Smooth muscle cell (in vitro differentiated cells): Measurements from ENCODE around the gene PTPRA. TPM values are rescaled to one million over a fixed set of nuclear protein-coding genes. Genes with fewer than 3 reads are reported as not detected.
A peak's percentile ranks its signal among the peaks of the same experiment; 100 is the strongest.

ENCODE experiments used
- DNase-seq: peaks from one replicate; lab custom pipeline; 2025; ENCODE audit not compliant: unreplicated experiment; lab: John Stamatoyannopoulos, UW
- H2AFZ ChIP-seq: fragments of 200-600 bp; sonication (generic); 2 replicates; pipeline ENCODE4 v1.6.0; 2016; ENCODE audit warnings: antibody characterized with exemption, low read depth, mild to moderate bottlenecking
- H3F3A ChIP-seq: fragments of 200-600 bp; sonication (generic); 2 replicates; pipeline ENCODE4 v1.6.0; 2017; ENCODE audit warnings: antibody characterized with exemption, low read depth
- H3K27ac ChIP-seq: fragments of 200-600 bp; sonication (generic); 2 replicates; pipeline ENCODE4 v1.5.1; 2016; ENCODE audit warnings: low read depth, mild to moderate bottlenecking
- H3K27me3 ChIP-seq: fragments of 200-600 bp; sonication (generic); 2 replicates; pipeline ENCODE4 v1.6.1; 2016; ENCODE audit warnings: low read depth, mild to moderate bottlenecking
- H3K36me3 ChIP-seq: fragments of 200-600 bp; sonication (generic); 2 replicates; pipeline ENCODE4 v1.5.1; 2016; ENCODE audit warnings: low read depth
- H3K4me1 ChIP-seq: fragments of 200-600 bp; sonication (generic); 2 replicates; pipeline ENCODE4 v1.5.1; 2016; ENCODE audit warnings: low read depth
- H3K4me2 ChIP-seq: fragments of 200-600 bp; sonication (generic); 2 replicates; pipeline ENCODE4 v1.6.0; 2016; ENCODE audit warnings: mild to moderate bottlenecking
- H3K4me3 ChIP-seq: fragments of 200-600 bp; sonication (generic); 2 replicates; pipeline ENCODE4 v1.5.1; 2016; ENCODE audit warnings: mild to moderate bottlenecking
- H3K79me2 ChIP-seq: fragments of 200-600 bp; sonication (generic); 2 replicates; pipeline ENCODE4 v1.6.0; 2016; ENCODE audit warnings: low read depth, mild to moderate bottlenecking
- H3K9ac ChIP-seq: fragments of 200-600 bp; sonication (generic); 2 replicates; pipeline ENCODE4 v1.6.0; 2016; ENCODE audit warnings: low read depth
- H3K9me3 ChIP-seq: fragments of 200-600 bp; sonication (generic); replicated peaks from 2 replicates; pipeline ENCODE4 v1.5.1; 2016; ENCODE audit warnings: low read depth
- H4K20me1 ChIP-seq: fragments of 200-600 bp; sonication (generic); 2 replicates; pipeline ENCODE4 v1.6.0; 2016; ENCODE audit warnings: low read depth
- CTCF ChIP-seq: fragments of 200-600 bp; sonication (generic); IDR thresholded peaks from 2 replicates; pipeline ENCODE4 v1.5.1; 2017; ENCODE audit warnings: borderline replicate concordance, mild to moderate bottlenecking, antibody characterized with exemption; ENCODE audit not compliant: insufficient read depth, poor library complexity, severe bottlenecking
- WGBS: methylation state at CpG from one replicate; pipeline ENCODE4 v1.1.7; 2016; ENCODE audit warnings: low lambda C conversion rate; 5-methylcytosine and 5-hydroxymethylcytosine counted together
- polyA plus RNA-seq: library from polyadenylated mRNA; unstranded; fragments of >200 nt; fragmentation: Nextera tagmentation; extraction: Ambion mirVana; gene quantifications from 2 replicates; pipeline ENCODE4 v1.2.1, GENCODE V29; 2016
- total RNA-seq: library from RNA; depleted of rRNA; stranded (reverse); fragments of >200 nt; gene quantifications from 2 replicates; pipeline ENCODE4 v1.2.3, GENCODE V29; 2014

PTPRA gene
- total and polyA plus RNA-seq, 2 experiments from 2014 or later, result 38.4 to 48.9 TPM

- H3K27ac ChIP-seq, result no peak overlapping the region
- H4K20me1 ChIP-seq, result no peaks in the 10 kb centered on the region
- no peaks in the 10 kb centered on the region for H3K9me3 ChIP-seq
- H3K4me2 ChIP-seq, result no peak overlapping the region
- H2AFZ ChIP-seq, result no peak overlapping the region
- H3K36me3 ChIP-seq, result no peaks in the 10 kb centered on the region
- H3F3A ChIP-seq, result peaks cover 10% of the 10 kb centered on the region
- peaks cover 9% of the 10 kb centered on the region for H3K4me1 ChIP-seq
- H3K4me3 ChIP-seq, result no peak overlapping the region
- no peak for DNase-seq
- H3K9ac ChIP-seq, result no peak overlapping the region
- peaks cover 8% of the 10 kb centered on the region for H3K79me2 ChIP-seq
- no peaks in the 10 kb centered on the region for H3K27me3 ChIP-seq
- 94% methylated on average over 6 of the region's 6 CpGs for WGBS
- TF ChIP-seq CTCF, result no peak
Observed at GRCh38 chr20:2837221-2837960, 35.9 kb upstream of the PTPRA start.

- 98% methylated on average over 19 of the region's 19 CpGs for WGBS
- no peak for TF ChIP-seq CTCF
- Histone ChIP-seq H3K27ac (no peak overlapping the region), H3F3A (peaks cover 4% of the 10 kb centered on the region), H3K9me3 (no peaks in the 10 kb centered on the region), H3K4me1 (peaks cover 9% of the 10 kb centered on the region), H3K27me3 (no peaks in the 10 kb centered on the region), H3K9ac (no peak overlapping the region), H3K4me3 (no peak overlapping the region), H3K4me2 (no peak overlapping the region), H3K79me2 (peaks cover 13% of the 10 kb centered on the region), H2AFZ (no peak overlapping the region), H3K36me3 (no peaks in the 10 kb centered on the region), H4K20me1 (no peaks in the 10 kb centered on the region)
- no peak for DNase-seq
Observed at GRCh38 chr20:2838170-2838797, 35.0 kb upstream of the PTPRA start.

- H3K27me3 ChIP-seq, result no peaks in the 10 kb centered on the region
- H3K9ac ChIP-seq, result no peak overlapping the region
- no peaks in the 10 kb centered on the region for H3K36me3 ChIP-seq
- peaks cover 3% of the 10 kb centered on the region for H3F3A ChIP-seq
- H3K4me2 ChIP-seq, result peak overlapping the region; percentile 99
- H4K20me1 ChIP-seq, result no peaks in the 10 kb centered on the region
- no peaks in the 10 kb centered on the region for H3K9me3 ChIP-seq
- H2AFZ ChIP-seq, result no peak overlapping the region
- peaks cover 13% of the 10 kb centered on the region for H3K79me2 ChIP-seq
- H3K4me3 ChIP-seq, result no peak overlapping the region
- 96% methylated on average over 15 of the region's 15 CpGs for WGBS
- H3K4me1 ChIP-seq, result peaks cover 9% of the 10 kb centered on the region
- DNase-seq, result no peak
- no peak overlapping the region for H3K27ac ChIP-seq
- no peak for TF ChIP-seq CTCF
Observed at GRCh38 chr20:2838847-2839671, 34.2 kb upstream of the PTPRA start.
